Measurements from ENCODE around the gene DNAAF5. TPM values are rescaled to one million over a fixed set of nuclear protein-coding genes. Genes with fewer than 3 reads are reported as not detected.
A peak's percentile ranks its signal among the peaks of the same experiment; 100 is the strongest.

Gene DNAAF5
- total and polyA plus RNA-seq, 2 of the 13 experiments (the other 11 are each of a cell fraction or from before 2014, with no cell fraction given), result 11.9 to 21.5 TPM

DNA sequence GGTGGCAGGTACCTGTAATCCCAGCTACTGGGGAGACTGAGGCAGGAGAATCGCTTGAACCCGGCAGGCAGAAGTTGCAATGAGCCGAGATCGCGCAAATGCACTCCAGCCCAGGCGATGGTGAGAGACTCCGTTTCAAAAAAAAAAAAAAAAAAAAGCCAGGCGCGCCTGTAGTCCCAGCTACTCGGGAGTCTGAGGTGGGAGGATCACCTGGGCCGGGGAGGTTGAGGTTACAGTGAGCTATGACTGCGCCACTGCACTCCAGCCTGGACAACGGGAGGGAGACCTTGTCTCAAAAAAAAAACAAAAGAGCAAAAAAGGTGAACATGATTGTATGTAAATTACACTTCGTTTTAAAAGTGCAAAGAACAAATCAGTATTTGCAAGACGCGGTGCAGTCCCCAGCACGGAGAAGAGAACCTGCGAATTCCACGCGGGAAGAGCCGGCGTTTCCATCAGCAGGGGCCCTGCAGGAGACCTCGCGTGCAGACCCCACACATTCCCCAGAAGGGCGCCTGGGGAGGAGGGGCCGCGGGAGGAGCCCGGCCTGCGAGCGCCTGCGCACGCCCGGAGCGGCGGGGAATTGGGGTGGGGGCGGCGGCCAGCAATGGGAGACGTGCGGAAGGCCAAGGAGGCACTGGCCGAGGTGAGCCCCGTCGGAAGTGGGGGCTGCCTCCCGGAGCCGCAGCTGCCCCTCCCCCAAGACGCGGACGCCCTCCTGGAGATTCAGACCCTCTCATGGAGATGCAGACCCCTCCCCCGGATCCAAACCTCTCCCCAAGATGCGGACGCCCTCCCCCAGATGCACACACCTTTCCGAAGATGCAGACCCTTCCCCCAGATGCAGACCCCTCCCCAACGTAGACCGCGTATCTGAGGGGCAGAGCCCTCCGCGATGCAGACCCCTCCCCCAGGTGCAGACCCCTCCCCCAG is 89.1 kb downstream of the DNAAF5 start (continued):
- TF ChIP-seq ZFP82 (CRISPR knock-in tag; IDR thresholded peaks at IDR 0.05; ENCODE audit: borderline replicate concordance), result no peak
- peak; percentile 32; the same call in 1 of the 2 replicates for TF ChIP-seq RXRA (CRISPR knock-in tag; IDR thresholded peaks at IDR 0.05)
- no peak for TF ChIP-seq ZNF564 (CRISPR knock-in tag; IDR thresholded peaks at IDR 0.05)
- TF ChIP-seq, protein P1, sequence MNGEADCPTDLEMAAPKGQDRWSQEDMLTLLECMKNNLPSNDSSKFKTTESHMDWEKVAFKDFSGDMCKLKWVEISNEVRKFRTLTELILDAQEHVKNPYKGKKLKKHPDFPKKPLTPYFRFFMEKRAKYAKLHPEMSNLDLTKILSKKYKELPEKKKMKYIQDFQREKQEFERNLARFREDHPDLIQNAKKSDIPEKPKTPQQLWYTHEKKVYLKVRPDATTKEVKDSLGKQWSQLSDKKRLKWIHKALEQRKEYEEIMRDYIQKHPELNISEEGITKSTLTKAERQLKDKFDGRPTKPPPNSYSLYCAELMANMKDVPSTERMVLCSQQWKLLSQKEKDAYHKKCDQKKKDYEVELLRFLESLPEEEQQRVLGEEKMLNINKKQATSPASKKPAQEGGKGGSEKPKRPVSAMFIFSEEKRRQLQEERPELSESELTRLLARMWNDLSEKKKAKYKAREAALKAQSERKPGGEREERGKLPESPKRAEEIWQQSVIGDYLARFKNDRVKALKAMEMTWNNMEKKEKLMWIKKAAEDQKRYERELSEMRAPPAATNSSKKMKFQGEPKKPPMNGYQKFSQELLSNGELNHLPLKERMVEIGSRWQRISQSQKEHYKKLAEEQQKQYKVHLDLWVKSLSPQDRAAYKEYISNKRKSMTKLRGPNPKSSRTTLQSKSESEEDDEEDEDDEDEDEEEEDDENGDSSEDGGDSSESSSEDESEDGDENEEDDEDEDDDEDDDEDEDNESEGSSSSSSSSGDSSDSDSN (CRISPR knock-in tag; IDR thresholded peaks at IDR 0.05), result no peak
- no peak for TF ChIP-seq NFYB (CRISPR knock-in tag; IDR thresholded peaks at IDR 0.05)
- TF ChIP-seq, protein P2, sequence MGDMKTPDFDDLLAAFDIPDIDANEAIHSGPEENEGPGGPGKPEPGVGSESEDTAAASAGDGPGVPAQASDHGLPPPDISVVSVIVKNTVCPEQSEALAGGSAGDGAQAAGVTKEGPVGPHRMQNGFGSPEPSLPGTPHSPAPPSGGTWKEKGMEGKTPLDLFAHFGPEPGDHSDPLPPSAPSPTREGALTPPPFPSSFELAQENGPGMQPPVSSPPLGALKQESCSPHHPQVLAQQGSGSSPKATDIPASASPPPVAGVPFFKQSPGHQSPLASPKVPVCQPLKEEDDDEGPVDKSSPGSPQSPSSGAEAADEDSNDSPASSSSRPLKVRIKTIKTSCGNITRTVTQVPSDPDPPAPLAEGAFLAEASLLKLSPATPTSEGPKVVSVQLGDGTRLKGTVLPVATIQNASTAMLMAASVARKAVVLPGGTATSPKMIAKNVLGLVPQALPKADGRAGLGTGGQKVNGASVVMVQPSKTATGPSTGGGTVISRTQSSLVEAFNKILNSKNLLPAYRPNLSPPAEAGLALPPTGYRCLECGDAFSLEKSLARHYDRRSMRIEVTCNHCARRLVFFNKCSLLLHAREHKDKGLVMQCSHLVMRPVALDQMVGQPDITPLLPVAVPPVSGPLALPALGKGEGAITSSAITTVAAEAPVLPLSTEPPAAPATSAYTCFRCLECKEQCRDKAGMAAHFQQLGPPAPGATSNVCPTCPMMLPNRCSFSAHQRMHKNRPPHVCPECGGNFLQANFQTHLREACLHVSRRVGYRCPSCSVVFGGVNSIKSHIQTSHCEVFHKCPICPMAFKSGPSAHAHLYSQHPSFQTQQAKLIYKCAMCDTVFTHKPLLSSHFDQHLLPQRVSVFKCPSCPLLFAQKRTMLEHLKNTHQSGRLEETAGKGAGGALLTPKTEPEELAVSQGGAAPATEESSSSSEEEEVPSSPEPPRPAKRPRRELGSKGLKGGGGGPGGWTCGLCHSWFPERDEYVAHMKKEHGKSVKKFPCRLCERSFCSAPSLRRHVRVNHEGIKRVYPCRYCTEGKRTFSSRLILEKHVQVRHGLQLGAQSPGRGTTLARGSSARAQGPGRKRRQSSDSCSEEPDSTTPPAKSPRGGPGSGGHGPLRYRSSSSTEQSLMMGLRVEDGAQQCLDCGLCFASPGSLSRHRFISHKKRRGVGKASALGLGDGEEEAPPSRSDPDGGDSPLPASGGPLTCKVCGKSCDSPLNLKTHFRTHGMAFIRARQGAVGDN (CRISPR knock-in tag; IDR thresholded peaks at IDR 0.05), result peak; percentile 63
- TF ChIP-seq, protein P3, sequence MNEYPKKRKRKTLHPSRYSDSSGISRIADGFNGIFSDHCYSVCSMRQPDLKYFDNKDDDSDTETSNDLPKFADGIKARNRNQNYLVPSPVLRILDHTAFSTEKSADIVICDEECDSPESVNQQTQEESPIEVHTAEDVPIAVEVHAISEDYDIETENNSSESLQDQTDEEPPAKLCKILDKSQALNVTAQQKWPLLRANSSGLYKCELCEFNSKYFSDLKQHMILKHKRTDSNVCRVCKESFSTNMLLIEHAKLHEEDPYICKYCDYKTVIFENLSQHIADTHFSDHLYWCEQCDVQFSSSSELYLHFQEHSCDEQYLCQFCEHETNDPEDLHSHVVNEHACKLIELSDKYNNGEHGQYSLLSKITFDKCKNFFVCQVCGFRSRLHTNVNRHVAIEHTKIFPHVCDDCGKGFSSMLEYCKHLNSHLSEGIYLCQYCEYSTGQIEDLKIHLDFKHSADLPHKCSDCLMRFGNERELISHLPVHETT (CRISPR knock-in tag; conservative IDR thresholded peaks at IDR 0.05), result no peak
- TF ChIP-seq DPF2 (CRISPR knock-in tag; IDR thresholded peaks at IDR 0.05; ENCODE audit: borderline replicate concordance, low read depth), result no peak
- TF ChIP-seq ZNF10 (CRISPR knock-in tag; IDR thresholded peaks at IDR 0.05; ENCODE audit: borderline replicate concordance, low read depth), result no peak
- TF ChIP-seq ZNF619 (CRISPR knock-in tag; IDR thresholded peaks at IDR 0.05), result no peak
- TF ChIP-seq HIVEP1 (CRISPR knock-in tag; IDR thresholded peaks at IDR 0.05), result peak; percentile 57; the same call in 1 of the 2 replicates
- TF ChIP-seq KLF6 (CRISPR knock-in tag; IDR thresholded peaks at IDR 0.05), result no peak
- no peak for TF ChIP-seq TCF12 (IDR thresholded peaks at IDR 0.05)
- TF ChIP-seq TCF12 (CRISPR knock-in tag; IDR thresholded peaks at IDR 0.05), result 0 out of 2 replicates have a peak, but pooled peaks have one; percentile 38
- no peak for TF ChIP-seq NR2F2 (IDR thresholded peaks at IDR 0.05; ENCODE audit: borderline replicate concordance, low read depth)
- no peak for TF ChIP-seq ZNF562 (CRISPR knock-in tag; IDR thresholded peaks at IDR 0.05; ENCODE audit: borderline replicate concordance)
- TF ChIP-seq, protein P4, sequence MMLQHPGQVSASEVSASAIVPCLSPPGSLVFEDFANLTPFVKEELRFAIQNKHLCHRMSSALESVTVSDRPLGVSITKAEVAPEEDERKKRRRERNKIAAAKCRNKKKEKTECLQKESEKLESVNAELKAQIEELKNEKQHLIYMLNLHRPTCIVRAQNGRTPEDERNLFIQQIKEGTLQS (CRISPR knock-in tag; IDR thresholded peaks at IDR 0.05), result no peak
- TF ChIP-seq PHF21A (CRISPR knock-in tag; IDR thresholded peaks at IDR 0.05), result no peak

Measured in HepG2 (cell line).